GM12801 (cell line): ENCODE data around the gene OSBPL7.

ENCODE experiments used
- CTCF ChIP-seq: IDR thresholded peaks from one replicate; pipeline ENCODE4 v1.5.1; 2011; ENCODE audit warnings: control low read depth; ENCODE audit not compliant: insufficient read length; ENCODE audit errors: extremely low read depth

OSBPL7 gene

GRCh38 chr17:47852113-47852949 lies 30.7 kb upstream of the OSBPL7 start:
- no peak for TF ChIP-seq CTCF

GRCh38 chr17:47851764-47852112 lies 30.1 kb upstream of the OSBPL7 start:
- TF ChIP-seq CTCF = no peak

GRCh38 chr17:47850692-47851573 lies 29.3 kb upstream of the OSBPL7 start, which contains the start of gene SP6:
Gene SP6 (minus strand): TSS chr17:47851163. CDS start chr17:47848429, 2,734 bp downstream.
- no peak for TF ChIP-seq CTCF

GRCh38 chr17:47850373-47850691 lies 28.7 kb upstream of the OSBPL7 start:
- no peak for TF ChIP-seq CTCF

DNA sequence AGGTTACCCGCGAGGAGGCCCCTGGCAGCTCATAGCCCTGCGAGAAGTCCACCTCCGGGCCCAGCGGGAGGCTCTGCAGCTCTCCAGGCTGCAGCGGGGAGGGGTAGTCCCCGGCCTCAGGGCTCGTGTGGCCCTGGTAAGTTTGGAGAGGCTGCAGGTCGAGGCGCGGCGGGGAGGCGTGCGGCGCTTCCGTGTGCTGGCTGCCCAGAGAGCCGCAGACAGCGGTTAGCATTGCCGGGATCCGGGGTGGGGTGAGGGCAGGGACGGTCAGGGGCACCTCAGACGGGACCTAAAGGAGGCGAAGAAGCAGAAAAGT lies 26.6 kb upstream of the OSBPL7 start:
- TF ChIP-seq CTCF = no peak

- TF ChIP-seq CTCF = no peak
Measured at GRCh38 chr17:47847341-47848197, 26.0 kb upstream of the OSBPL7 start.
